NCI-H2227 treated with DMSO at 0.1 percent for 48 hours (cell line): ENCODE results near the gene FOXP4.

Source experiments
- DNase-seq: peaks from one replicate; lab custom pipeline; 2025; lab: John Stamatoyannopoulos, UW

FOXP4 gene

GRCh38 chr6:41563060-41563776, 17.0 kb downstream of the FOXP4 start:
- DNase-seq = no peak

- no peak for DNase-seq
Observed at GRCh38 chr6:41564448-41565142, 18.4 kb downstream of the FOXP4 start.

- no peak for DNase-seq
Observed at GRCh38 chr6:41565701-41566100, 19.5 kb downstream of the FOXP4 start.

GRCh38 chr6:41566961-41567360, 20.8 kb downstream of the FOXP4 start:
- no peak for DNase-seq

GRCh38 chr6:41567684-41568083, 21.5 kb downstream of the FOXP4 start:
- no peak for DNase-seq

GRCh38 chr6:41568202-41568584, 22.0 kb downstream of the FOXP4 start:
- DNase-seq = no peak

- no peak for DNase-seq
Observed at GRCh38 chr6:41568585-41569384, 22.6 kb downstream of the FOXP4 start.

- no peak for DNase-seq
Observed at GRCh38 chr6:41570259-41570615, 24.1 kb downstream of the FOXP4 start.

GRCh38 chr6:41571021-41571780, 25.0 kb downstream of the FOXP4 start:
- no peak for DNase-seq

- DNase-seq = no peak
Observed at GRCh38 chr6:41572613-41573012, 26.4 kb downstream of the FOXP4 start.

- DNase-seq = no peak
Observed at GRCh38 chr6:41573276-41573675, 27.1 kb downstream of the FOXP4 start.

GRCh38 chr6:41573985-41574384, 27.8 kb downstream of the FOXP4 start:
- no peak for DNase-seq

- no peak for DNase-seq
Observed at GRCh38 chr6:41575598-41575997, 29.4 kb downstream of the FOXP4 start.

GRCh38 chr6:41576667-41577066, 30.5 kb downstream of the FOXP4 start:
- no peak for DNase-seq

GRCh38 chr6:41577356-41578216, 31.4 kb downstream of the FOXP4 start:
- DNase-seq = no peak

- peak; percentile 5 for DNase-seq
Observed at GRCh38 chr6:41578217-41579087, 32.3 kb downstream of the FOXP4 start.

- DNase-seq = no peak
Observed at GRCh38 chr6:41579088-41579610, 33.0 kb downstream of the FOXP4 start.

- DNase-seq = no peak
Observed at GRCh38 chr6:41580690-41581089, 34.5 kb downstream of the FOXP4 start.

- DNase-seq = no peak
Observed at GRCh38 chr6:41581381-41581991, 35.3 kb downstream of the FOXP4 start.

- DNase-seq = no peak
Observed at GRCh38 chr6:41582540-41582939, 36.4 kb downstream of the FOXP4 start.
